Stimulated activated CD4-positive, alpha-beta T cell treated with anti-CD3 and anti-CD28 coated beads, Interleukin-12 subunit alpha, Interleukin-12 subunit beta, amount 100 ng/mL, for 4 hours (primary cell): ENCODE results near the gene ANKRD60.
A peak's percentile ranks its signal among the peaks of the same experiment; 100 is the strongest.

Source experiments
- DNase-seq: peaks from one replicate; pipeline ENCODE4 v3.0.0-alpha.2; 2020

ANKRD60 gene

DNA sequence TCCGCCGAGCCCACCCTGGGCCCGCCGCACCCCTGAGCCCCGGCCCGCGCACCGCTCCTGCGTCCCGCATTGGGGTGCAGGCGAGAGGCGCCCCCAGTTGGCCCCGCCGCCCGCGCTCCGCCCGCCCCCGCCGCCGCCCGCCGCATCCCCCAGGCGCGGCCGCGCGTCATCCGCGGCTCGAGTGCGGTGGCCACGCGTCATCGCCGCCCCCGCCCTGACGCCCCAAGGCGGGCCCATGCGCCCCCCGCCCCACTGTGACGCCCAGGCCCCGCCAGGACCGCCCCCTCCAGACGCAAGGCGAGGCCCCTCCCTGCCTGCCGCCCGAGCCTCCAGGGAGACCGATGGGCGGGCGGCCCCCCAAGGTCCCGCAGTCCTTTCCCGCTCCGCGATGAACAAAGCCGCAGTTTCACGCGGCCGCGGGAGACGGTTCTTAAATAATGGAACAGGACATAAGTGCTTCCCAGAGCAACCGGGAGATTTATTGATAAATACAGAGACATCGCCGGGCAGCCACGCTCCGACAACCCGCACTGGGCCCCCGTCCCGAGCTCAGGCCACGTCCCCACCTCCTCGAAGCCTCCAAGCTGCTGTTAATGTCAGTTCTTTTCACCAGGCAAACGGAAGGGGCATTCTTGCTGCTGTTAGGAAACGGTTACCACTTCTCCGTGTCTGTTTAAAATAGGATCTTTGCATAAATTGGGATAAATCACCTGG lies at the start of gene ANKRD60:
Gene ANKRD60 (minus strand): TSS at position 170 of the 714 bp plus-strand sequence. CDS start 0 bp downstream, at position 170.
- DNase-seq, result peak; percentile 32

DNA sequence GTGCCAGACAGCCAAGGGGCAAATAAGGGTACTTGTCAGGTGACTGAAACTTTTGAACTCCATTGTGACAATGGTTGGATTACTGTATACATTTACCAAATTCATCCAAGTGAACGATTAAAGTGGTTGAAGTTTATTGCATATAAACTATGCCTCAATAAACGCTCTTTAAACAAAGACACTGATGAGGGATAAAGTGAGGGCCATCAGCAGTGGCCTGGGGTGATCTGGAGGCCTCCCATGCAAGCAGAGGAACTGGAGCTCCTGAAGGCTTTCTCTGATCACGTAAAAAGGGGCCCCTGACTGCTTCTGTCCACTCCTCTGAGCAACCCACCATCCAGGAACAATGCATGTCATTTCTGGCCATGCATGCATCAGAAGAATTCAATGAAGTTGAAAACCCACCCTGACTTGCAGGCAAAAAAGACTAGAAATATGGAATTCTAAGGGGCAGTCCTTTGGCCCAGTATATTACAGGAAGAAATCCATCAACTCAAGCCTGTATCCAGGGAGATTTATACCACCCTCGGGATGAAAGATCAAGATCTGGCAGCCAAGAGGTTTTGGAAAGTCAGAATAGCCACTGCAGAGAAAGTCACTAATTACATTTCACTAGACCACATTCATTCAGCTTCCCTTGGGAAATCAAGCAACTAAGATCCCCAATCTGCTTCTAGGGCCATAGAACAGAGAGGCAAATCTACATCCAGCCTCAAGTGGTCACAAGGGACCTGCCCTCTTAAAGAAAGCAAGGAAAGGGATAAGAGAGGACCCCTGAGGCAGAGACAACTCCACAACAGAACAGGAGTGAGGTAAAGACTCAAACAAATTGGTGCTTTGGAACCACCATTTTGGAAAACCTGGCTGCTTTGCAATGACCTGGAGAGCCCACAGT lies 49.4 kb upstream of the ANKRD60 start:
- no peak for DNase-seq

GRCh38 chr20:58277107-58277506 lies 48.7 kb upstream of the ANKRD60 start:
- DNase-seq, result no peak

- no peak for DNase-seq
These were observed 45.9 kb upstream of the ANKRD60 start for GRCh38 chr20:58274384-58274783.

- DNase-seq, result peak; percentile 30
These were observed 43.3 kb upstream of the ANKRD60 start for GRCh38 chr20:58271606-58272351.

DNA sequence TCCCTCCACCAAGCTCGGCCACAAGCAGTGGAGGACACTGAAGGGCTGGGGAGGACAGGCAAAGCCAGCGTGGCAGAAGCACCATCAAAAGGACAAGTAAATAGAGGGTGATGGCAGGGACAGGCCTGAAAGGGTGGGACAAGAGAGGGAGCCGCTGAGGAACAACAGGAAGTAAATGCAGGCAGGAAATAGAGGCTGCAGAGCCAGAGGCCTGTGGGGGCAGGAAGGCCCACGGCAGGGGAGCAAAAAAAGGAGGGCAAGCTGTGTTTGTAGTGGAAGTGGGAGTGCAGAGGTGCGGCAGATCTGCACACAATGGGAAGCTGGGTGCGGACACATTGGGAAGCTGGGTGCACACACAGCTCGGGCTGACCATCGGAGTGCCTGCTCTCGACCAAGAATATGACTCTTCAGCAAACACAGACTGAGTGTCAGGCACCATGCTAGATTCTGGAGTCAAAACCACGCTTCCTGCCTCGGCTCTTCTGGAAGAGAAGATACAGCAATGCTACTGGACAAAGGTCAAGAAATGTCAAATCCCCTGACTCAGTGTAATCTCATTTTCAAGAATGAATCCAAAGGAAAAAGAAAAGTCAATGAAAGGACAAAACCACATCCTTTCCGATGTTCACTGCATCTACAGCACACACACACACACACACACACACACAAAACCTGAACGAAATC lies 40.6 kb upstream of the ANKRD60 start:
- DNase-seq, result no peak

- no peak for DNase-seq
These were observed 40.0 kb upstream of the ANKRD60 start for GRCh38 chr20:58268421-58268821.

DNA sequence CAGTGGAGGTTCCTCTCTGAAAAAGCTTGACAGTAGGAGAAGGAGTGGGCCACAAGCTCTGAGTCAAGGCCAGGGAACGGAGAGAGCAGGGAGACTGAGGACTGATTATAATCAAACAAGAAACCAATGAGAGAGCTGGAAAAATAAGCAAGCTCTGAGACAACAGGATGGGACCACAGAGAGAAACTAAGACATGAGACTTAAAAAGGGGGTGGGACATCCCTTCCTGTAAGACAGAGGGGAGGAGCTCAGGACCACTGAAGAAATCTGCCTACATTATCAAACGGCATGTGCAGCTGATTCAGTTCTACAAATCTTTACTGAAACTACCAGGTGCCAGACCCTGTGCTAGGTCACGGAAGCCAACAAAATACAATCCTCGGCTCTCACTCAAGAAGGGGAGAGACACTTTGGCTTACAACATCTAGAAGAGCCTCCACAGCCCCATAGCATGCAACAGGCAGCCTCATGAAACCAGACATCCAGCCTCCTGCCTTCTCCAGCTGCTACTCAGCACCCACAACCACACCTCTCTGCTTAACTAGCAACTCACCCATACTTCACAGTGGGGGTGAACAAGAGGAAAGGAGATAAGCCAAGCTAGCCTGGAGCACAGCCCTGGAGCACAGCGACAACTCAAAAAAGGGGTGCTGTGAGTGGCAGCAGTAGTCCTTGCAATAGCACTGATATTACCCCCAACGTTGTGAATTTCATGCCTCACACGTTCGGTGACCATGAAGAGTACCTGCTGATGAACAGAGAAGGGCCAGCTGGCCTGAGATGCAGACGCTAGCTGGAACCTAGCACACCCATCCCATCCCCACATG lies 39.1 kb upstream of the ANKRD60 start:
- no peak for DNase-seq

DNA sequence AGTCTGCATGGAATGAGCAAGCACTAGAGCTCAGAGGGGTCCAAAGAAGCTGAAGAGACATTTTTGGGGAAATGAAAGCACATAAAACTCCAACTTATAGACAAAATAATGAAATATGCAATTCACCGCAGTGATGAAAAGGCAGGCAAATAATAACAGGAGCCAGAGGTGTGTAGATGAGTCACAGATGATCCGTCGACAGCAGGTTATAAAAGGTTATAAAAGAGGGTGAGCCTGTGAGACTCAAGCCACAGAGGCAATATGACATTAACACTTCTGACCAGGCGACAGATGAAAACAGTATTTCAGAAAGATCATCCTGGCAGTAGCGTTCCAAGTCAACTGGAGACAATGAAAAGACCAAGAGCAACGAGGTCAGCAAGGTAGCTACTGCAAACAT lies 35.8 kb upstream of the ANKRD60 start:
- no peak for DNase-seq

GRCh38 chr20:58261660-58262059 lies 33.2 kb upstream of the ANKRD60 start:
- no peak for DNase-seq

- no peak for DNase-seq
These were observed 31.6 kb upstream of the ANKRD60 start for GRCh38 chr20:58260006-58260405.

DNA sequence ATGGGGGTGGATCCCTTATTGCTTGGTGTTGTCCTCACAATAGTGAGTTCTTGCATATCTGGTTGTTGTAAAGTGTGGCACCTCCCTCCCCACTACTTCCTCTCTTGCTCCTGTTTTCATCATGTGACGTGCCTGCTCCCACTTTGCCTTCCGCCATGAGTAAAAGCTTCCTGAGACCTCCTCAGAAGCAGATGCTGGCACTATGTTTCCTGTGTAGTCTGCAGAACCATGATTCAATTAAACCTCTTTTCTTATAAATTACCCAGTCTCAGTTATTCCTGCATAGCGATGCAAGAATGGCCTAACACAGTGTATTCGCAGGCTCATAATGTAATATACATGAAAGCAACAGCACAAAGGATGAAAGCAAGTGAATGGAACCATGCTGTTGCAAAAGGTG lies 28.4 kb upstream of the ANKRD60 start:
- no peak for DNase-seq

- no peak for DNase-seq
These were observed 27.9 kb upstream of the ANKRD60 start for GRCh38 chr20:58256307-58256706.

GRCh38 chr20:58254890-58255289 lies 26.4 kb upstream of the ANKRD60 start:
- DNase-seq, result no peak

DNA sequence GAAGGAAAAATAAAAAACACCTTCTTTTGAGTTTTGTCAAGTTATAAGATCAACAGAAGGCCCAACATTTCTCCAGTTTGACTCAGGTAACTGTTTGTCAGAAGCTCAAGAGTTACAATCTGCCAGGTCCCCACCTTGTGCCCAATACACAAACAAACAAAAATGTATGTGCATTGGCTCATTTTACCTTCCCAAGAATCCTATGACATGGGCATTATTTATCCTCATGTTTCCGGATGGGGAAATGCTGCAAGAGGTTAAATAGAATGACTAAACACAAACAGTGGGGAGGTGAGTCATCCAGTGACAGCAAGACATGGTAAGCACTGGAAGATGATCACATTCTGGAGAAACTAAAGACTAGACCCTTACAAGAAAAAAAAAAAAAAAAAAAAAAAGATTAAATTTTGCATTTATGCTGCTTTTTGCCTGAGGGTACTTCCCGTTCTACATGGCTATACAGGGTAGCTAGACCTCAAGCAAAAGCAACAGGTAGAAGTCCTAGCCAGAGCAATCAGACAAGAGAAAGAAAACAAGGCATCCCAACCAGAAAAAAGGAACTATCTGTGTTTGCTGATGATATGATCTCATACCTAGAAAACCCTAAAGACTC lies 23.6 kb upstream of the ANKRD60 start:
- DNase-seq, result no peak

DNA sequence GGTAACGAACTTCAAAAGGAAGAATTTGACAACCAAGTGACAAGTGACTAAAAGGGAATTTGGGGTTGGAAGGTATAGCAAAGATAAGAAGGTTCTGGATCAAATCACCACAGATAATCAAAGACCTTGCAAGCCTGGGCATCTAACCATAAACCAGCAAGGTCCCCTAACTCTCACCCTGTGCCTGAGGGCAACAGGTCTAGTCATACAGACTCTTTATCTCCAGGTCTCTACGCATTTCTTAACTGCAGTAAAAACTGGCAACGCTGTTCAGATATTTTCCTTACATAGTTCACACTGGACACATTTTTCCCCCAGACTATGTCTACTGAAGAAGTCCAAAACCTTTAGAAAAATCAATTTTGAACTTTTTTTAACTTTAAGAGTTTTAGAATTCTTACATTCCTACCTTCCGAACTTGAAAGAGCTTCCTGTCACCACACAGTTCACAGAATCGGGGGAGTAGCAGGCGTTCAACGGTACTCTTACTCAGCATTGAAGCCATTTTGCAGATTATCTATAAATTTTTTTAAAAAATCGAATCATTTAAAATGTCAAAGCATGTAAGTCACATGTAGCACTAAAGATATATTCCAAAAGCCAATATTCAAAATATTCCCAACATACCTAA lies 23.0 kb upstream of the ANKRD60 start:
- DNase-seq, result no peak

GRCh38 chr20:58246346-58246745 lies 17.9 kb upstream of the ANKRD60 start:
- DNase-seq, result no peak

- DNase-seq, result no peak
These were observed 17.5 kb upstream of the ANKRD60 start for GRCh38 chr20:58245931-58246330.

DNA sequence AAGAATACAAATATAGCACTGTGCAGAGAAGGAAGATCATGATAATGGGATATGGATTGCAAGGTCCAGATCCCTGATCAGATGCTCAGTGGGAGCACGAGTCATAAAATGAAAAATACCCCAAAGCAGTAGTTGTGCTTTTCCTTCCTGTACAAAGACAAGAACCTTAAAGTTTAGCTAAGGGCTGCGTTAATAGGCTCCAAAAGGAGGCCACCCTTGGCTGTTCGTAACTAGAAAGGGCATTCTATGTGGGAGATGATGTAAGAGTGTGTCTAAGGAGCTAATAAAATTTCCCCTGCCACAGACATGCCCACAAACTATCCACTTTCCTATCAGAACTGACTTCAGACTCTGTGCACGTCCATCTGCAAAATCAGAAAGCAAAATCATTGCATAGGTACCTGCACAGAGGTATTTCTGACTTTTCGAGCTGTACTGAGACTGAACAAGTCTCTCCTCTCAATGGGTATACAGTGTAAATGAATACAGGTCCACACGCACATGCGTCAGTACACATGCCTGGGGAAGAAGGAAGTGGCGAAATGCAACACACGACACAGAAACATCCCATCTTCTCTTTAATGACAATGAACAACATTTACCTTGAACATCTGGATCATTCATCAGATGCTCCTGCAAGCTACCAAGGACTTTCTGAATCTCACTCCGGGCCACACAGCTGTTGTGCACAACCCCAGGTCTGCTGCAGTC lies 16.9 kb upstream of the ANKRD60 start:
- no peak for DNase-seq

GRCh38 chr20:58244517-58245030 lies 16.1 kb upstream of the ANKRD60 start:
- no peak for DNase-seq
